Measurements from ENCODE around the gene HCFC2.

DNA sequence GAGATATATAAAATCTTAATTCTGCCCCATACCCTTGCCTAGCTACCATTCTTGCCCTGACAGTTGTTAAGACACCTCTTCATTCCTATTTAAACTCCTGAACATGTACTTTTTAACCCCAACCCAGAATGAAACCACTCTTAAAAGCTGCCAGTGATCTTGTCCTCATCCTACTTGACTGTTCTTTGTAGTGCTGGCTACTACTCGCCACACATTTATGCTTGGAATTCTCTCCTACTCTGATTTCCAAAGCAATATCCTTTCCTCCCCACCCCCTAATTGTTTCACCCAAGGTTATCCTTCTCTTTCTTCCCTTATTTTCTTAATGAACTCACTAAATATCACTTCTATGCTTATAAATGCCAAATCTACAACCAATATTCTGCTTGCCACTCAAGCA lies 69.5 kb downstream of the HCFC2 start:
- no peak for TF ChIP-seq SMARCB1 (IDR thresholded peaks at IDR 0.05; ENCODE audit: insufficient read length, low read depth)
- no peak for TF ChIP-seq DNMT1 (IDR thresholded peaks at IDR 0.05)
- no peak for TF ChIP-seq RFX5 (IDR thresholded peaks at IDR 0.05; ENCODE audit: low read depth, low read length)
- TF ChIP-seq ZNF224 (CRISPR knock-in tag; IDR thresholded peaks at IDR 0.05), result no peak
- no peak for TF ChIP-seq HDGF (IDR thresholded peaks at IDR 0.05)
- TF ChIP-seq, protein P1, sequence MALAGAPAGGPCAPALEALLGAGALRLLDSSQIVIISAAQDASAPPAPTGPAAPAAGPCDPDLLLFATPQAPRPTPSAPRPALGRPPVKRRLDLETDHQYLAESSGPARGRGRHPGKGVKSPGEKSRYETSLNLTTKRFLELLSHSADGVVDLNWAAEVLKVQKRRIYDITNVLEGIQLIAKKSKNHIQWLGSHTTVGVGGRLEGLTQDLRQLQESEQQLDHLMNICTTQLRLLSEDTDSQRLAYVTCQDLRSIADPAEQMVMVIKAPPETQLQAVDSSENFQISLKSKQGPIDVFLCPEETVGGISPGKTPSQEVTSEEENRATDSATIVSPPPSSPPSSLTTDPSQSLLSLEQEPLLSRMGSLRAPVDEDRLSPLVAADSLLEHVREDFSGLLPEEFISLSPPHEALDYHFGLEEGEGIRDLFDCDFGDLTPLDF (CRISPR knock-in tag; IDR thresholded peaks at IDR 0.05), result no peak
- TF ChIP-seq, protein P2, sequence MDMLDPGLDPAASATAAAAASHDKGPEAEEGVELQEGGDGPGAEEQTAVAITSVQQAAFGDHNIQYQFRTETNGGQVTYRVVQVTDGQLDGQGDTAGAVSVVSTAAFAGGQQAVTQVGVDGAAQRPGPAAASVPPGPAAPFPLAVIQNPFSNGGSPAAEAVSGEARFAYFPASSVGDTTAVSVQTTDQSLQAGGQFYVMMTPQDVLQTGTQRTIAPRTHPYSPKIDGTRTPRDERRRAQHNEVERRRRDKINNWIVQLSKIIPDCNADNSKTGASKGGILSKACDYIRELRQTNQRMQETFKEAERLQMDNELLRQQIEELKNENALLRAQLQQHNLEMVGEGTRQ (CRISPR knock-in tag; IDR thresholded peaks at IDR 0.05), result no peak
- TF ChIP-seq, protein P3, sequence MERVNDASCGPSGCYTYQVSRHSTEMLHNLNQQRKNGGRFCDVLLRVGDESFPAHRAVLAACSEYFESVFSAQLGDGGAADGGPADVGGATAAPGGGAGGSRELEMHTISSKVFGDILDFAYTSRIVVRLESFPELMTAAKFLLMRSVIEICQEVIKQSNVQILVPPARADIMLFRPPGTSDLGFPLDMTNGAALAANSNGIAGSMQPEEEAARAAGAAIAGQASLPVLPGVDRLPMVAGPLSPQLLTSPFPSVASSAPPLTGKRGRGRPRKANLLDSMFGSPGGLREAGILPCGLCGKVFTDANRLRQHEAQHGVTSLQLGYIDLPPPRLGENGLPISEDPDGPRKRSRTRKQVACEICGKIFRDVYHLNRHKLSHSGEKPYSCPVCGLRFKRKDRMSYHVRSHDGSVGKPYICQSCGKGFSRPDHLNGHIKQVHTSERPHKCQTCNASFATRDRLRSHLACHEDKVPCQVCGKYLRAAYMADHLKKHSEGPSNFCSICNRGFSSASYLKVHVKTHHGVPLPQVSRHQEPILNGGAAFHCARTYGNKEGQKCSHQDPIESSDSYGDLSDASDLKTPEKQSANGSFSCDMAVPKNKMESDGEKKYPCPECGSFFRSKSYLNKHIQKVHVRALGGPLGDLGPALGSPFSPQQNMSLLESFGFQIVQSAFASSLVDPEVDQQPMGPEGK (CRISPR knock-in tag; IDR thresholded peaks at IDR 0.05; ENCODE audit: borderline replicate concordance), result no peak
- TF ChIP-seq POLR2A (conservative IDR thresholded peaks at IDR 0.05), result no peak
- no peak for TF ChIP-seq FOS (IDR thresholded peaks at IDR 0.05; ENCODE audit: extremely low read depth, insufficient read length)
- TF ChIP-seq, protein P4, sequence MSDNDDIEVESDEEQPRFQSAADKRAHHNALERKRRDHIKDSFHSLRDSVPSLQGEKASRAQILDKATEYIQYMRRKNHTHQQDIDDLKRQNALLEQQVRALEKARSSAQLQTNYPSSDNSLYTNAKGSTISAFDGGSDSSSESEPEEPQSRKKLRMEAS (CRISPR knock-in tag; IDR thresholded peaks at IDR 0.05), result no peak
